PC-3 (cell line): ENCODE results near the gene C1QTNF4.
"Not testable (repeated sequence)": the region's sequence is repeated elsewhere in the genome, so short reads cannot be mapped to it uniquely, and the experiment has no call there.

Experiments used
- EZH2 ChIP-seq: fragments of 300-600 bp; sonication (generic); IDR thresholded peaks from one replicate; pipeline ENCODE4 v1.6.1; 2017; ENCODE audit warnings: antibody characterized with exemption, mild to moderate bottlenecking, low read length; ENCODE audit not compliant: unreplicated experiment
- EZH2phosphoT487 ChIP-seq: fragments of 300-600 bp; sonication (generic); IDR thresholded peaks from 2 replicates; pipeline ENCODE4 v1.6.1; 2018; ENCODE audit warnings: mild to moderate bottlenecking, antibody characterized with exemption, low read length, borderline replicate concordance
- TF ChIP-seq, protein P1 (sequence below): fragments of 300-600 bp; sonication (generic); conservative IDR thresholded peaks from 2 replicates; pipeline ENCODE4 v1.5.1; 2017; ENCODE audit warnings: antibody characterized with exemption, low read depth, mild to moderate bottlenecking, low read length

DNA sequence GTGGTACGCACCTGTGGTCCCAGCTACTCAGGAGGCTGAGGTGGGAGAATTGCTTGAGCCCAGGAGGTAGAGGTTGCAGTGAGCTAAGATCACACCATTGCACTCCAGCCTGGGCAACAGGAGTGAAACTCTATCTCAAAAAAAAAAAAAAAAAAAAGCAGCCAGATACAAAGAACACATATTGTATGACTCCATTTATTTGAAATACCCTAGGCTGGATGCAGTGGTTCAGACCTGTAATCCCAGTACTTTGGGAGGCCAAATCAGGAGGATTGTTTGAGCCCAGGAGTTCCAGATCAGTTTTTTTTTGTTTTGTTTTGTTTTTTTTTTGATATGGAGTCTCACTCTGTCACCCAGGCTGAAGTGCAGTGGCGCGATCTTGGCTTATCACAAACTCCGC is 31.8 kb downstream of the C1QTNF4 start:
- TF ChIP-seq, protein P1, sequence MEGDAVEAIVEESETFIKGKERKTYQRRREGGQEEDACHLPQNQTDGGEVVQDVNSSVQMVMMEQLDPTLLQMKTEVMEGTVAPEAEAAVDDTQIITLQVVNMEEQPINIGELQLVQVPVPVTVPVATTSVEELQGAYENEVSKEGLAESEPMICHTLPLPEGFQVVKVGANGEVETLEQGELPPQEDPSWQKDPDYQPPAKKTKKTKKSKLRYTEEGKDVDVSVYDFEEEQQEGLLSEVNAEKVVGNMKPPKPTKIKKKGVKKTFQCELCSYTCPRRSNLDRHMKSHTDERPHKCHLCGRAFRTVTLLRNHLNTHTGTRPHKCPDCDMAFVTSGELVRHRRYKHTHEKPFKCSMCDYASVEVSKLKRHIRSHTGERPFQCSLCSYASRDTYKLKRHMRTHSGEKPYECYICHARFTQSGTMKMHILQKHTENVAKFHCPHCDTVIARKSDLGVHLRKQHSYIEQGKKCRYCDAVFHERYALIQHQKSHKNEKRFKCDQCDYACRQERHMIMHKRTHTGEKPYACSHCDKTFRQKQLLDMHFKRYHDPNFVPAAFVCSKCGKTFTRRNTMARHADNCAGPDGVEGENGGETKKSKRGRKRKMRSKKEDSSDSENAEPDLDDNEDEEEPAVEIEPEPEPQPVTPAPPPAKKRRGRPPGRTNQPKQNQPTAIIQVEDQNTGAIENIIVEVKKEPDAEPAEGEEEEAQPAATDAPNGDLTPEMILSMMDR, result not testable (repeated sequence)
- not testable (repeated sequence) for TF ChIP-seq EZH2phosphoT487, EZH2
